CD14-positive monocyte (primary cell): ENCODE results near the gene STIP1. TPM values are rescaled to one million over a fixed set of nuclear protein-coding genes. Genes with fewer than 3 reads are reported as not detected.
A peak's percentile ranks its signal among the peaks of the same experiment; 100 is the strongest.

ENCODE experiments used
- DNase-seq, 3 donors: peaks; one replicate each; pipeline ENCODE4 v3.0.0-alpha.2; 2011 to 2022
- H2AFZ ChIP-seq: 2 replicates; pipeline ENCODE4 v1.6.0; 2012; ENCODE audit warnings: mild to moderate bottlenecking, low read depth, low read length, inconsistent platforms; ENCODE audit not compliant: insufficient read depth, poor library complexity, severe bottlenecking
- H3K27ac ChIP-seq, 2 donors: 1 replicate in 1 of 2; 2 replicates in 1 of 2; pipeline ENCODE4 v1.5.1; 2012 to 2013; ENCODE audit warnings: low read length in 2 of 2, control low read depth in 1 of 2, inconsistent platforms in 1 of 2, low read depth in 1 of 2, mild to moderate bottlenecking in 1 of 2
- H3K27me3 ChIP-seq, 2 donors: one replicate each; pipeline versions ENCODE4 v1.6.0 to v1.6.1; 2011 to 2013; ENCODE audit warnings: low read length in 2 of 2; ENCODE audit not compliant: control insufficient read depth in 2 of 2, insufficient read depth in 2 of 2
- H3K36me3 ChIP-seq, 2 donors: replicated peaks in 1 of 2; 1 replicate in 1 of 2; 2 replicates in 1 of 2; pipeline versions ENCODE4 v1.5.1 to v1.6.1; 2012 to 2013; ENCODE audit warnings: low read length in 2 of 2, control low read depth in 1 of 2, inconsistent platforms in 1 of 2, mild to moderate bottlenecking in 1 of 2; ENCODE audit not compliant: insufficient read depth in 2 of 2, control insufficient read depth in 1 of 2
- H3K4me1 ChIP-seq, 2 donors: 1 replicate in 1 of 2; 2 replicates in 1 of 2; pipeline versions ENCODE4 v1.5.1 to v1.6.1; 2012 to 2013; ENCODE audit warnings: low read length in 2 of 2, control low read depth in 1 of 2, inconsistent platforms in 1 of 2, mild to moderate bottlenecking in 1 of 2, moderate library complexity in 1 of 2; ENCODE audit not compliant: insufficient read depth in 2 of 2, control insufficient read depth in 1 of 2
- H3K4me2 ChIP-seq: replicated peaks from 2 replicates; pipeline ENCODE3; 2012; ENCODE audit warnings: low read length, moderate library complexity, mild to moderate bottlenecking; ENCODE audit not compliant: poor library complexity, severe bottlenecking; ENCODE audit errors: extremely low read depth
- H3K4me3 ChIP-seq, 3 experiments: fragments of 200-600 bp in 1 of 3; sonication (generic) in 1 of 3; replicated peaks in 1 of 3; 1 replicate in 2 of 3; 2 replicates in 1 of 3; pipeline ENCODE4 v1.5.1; 2011 to 2013; ENCODE audit warnings: low read length in 3 of 3, mild to moderate bottlenecking in 3 of 3, control low read depth in 2 of 3, low read depth in 2 of 3, inconsistent platforms in 1 of 3, moderate library complexity in 1 of 3
- H3K79me2 ChIP-seq: 2 replicates; pipeline ENCODE4 v1.6.0; 2012; ENCODE audit warnings: mild to moderate bottlenecking, control low read depth, inconsistent platforms, low read length, moderate library complexity; ENCODE audit not compliant: insufficient read depth
- H3K9ac ChIP-seq: 2 replicates; pipeline ENCODE4 v1.6.0; 2017; ENCODE audit warnings: low read length, mild to moderate bottlenecking; ENCODE audit not compliant: insufficient read depth, poor library complexity, severe bottlenecking
- H3K9me3 ChIP-seq, 2 donors: replicated peaks in 1 of 2; 1 replicate in 1 of 2; 2 replicates in 1 of 2; pipeline versions ENCODE4 v1.5.1 to v1.6.1; 2012 to 2013; ENCODE audit warnings: low read length in 2 of 2, control low read depth in 1 of 2; ENCODE audit not compliant: control insufficient read depth in 1 of 2, insufficient read depth in 1 of 2
- H4K20me1 ChIP-seq: 2 replicates; pipeline ENCODE4 v1.6.0; 2012; ENCODE audit warnings: mild to moderate bottlenecking, low read length, control low read depth, moderate library complexity; ENCODE audit not compliant: insufficient read depth
- H3K27ac Mint-ChIP-seq, 7 donors: one replicate each; pipeline ENCODE4 v1.8.0; 2020; ENCODE audit warnings: mild to moderate bottlenecking in 7 of 7, mixed read lengths in 7 of 7, moderate library complexity in 6 of 7, inconsistent platforms in 2 of 7
- H3K27me3 Mint-ChIP-seq, 3 donors: one replicate each; pipeline ENCODE4 v1.8.0; 2021 to 2022; ENCODE audit warnings: low read depth in 3 of 3, mild to moderate bottlenecking in 3 of 3, mixed read lengths in 3 of 3, moderate library complexity in 3 of 3, inconsistent platforms in 1 of 3
- H3K36me3 Mint-ChIP-seq, 2 donors: one replicate each; pipeline ENCODE4 v1.8.0; 2020; ENCODE audit warnings: mixed read lengths in 2 of 2, inconsistent platforms in 1 of 2, mild to moderate bottlenecking in 1 of 2
- H3K4me1 Mint-ChIP-seq: one replicate; pipeline ENCODE4 v1.8.0; 2020; ENCODE audit warnings: mild to moderate bottlenecking, mixed read lengths
- H3K4me3 Mint-ChIP-seq, 2 donors: one replicate each; pipeline ENCODE4 v1.8.0; 2020; ENCODE audit warnings: mild to moderate bottlenecking in 2 of 2, mixed read lengths in 2 of 2, moderate library complexity in 1 of 2
- H3K9me3 Mint-ChIP-seq, 7 donors: one replicate each; pipeline ENCODE4 v1.8.0; 2020 to 2022; ENCODE audit warnings: mixed read lengths in 7 of 7, mild to moderate bottlenecking in 6 of 7, moderate library complexity in 6 of 7, inconsistent platforms in 2 of 7
- CTCF ChIP-seq: fragments of 200-600 bp; IDR thresholded peaks from one replicate; pipeline ENCODE4 v1.8.0; 2022; ENCODE audit warnings: antibody characterized with exemption, mild to moderate bottlenecking
- WGBS: methylation state at CpG from one replicate; pipeline ENCODE4 v1.1.5; 2013; ENCODE audit warnings: missing lambda C conversion rate; ENCODE audit not compliant: insufficient coverage; 5-methylcytosine and 5-hydroxymethylcytosine counted together
- intact Hi-C, 2 donors: fragments of 100-400 bp; cut with micrococcal nuclease; formaldehyde crosslinking; loops; one replicate each; pipeline versions ENCODE4 v1.15.0 to v1.15.1; 2023
- polyA plus RNA-seq, 3 donors: library from polyadenylated mRNA; depleted of rRNA in 1 of 3; unstranded in 2 of 3; stranded (reverse) in 1 of 3; fragments of 300-500 nt in 2 of 3; fragments of >200 nt in 1 of 3; fragmentation: Illumina TruSeq in 2 of 3; gene quantifications; 1 replicate in 2 of 3; 2 replicates in 1 of 3; pipeline ENCODE4 v1.2.3, GENCODE V29; 2012 to 2021

STIP1 gene
- polyA plus RNA-seq, 3 donors = 44.5 to 52.0 (median 51.1) TPM

GRCh38 chr11:64170419-64170818, 15.6 kb upstream of the STIP1 start:
- peaks cover 0 to 7% of the 10 kb centered on the region in 2 donors for H3K9me3 ChIP-seq
- intact Hi-C loops = no loop called here
- Mint-ChIP-seq H3K9me3 (peaks cover 0 to 7% (median 3%) of the 10 kb centered on the region in 7 donors), H3K4me3 (no peak overlapping the region), H3K36me3 (no peaks in the 10 kb centered on the region), H3K27me3 (peaks cover 2 to 7% (median 3%) of the 10 kb centered on the region in 3 donors), H3K4me1 (peaks cover 3% of the 10 kb centered on the region), H3K27ac (no peak overlapping the region)
- no peaks in the 10 kb centered on the region for H3K27me3 ChIP-seq
- no peak overlapping the region for H2AFZ ChIP-seq
- H3K9ac ChIP-seq = no peak overlapping the region
- no peak overlapping the region for H3K4me2 ChIP-seq
- H3K36me3 ChIP-seq = no peaks in the 10 kb centered on the region
- H3K4me1 ChIP-seq = peaks cover 5 to 12% of the 10 kb centered on the region in 2 donors
- no peaks in the 10 kb centered on the region for H4K20me1 ChIP-seq
- no peak overlapping the region for H3K27ac ChIP-seq
- WGBS = 38% methylated on average over 1 of the region's 4 CpGs
- H3K79me2 ChIP-seq = no peaks in the 10 kb centered on the region
- no peak overlapping the region for H3K4me3 ChIP-seq
- no peak for TF ChIP-seq CTCF
- no peak for DNase-seq

GRCh38 chr11:64173616-64174355, 12.2 kb upstream of the STIP1 start:
- H3K27me3 Mint-ChIP-seq = peaks cover 0 to 6% (median 3%) of the 10 kb centered on the region in 3 donors
- Histone ChIP-seq H3K4me3 (no peak overlapping the region), H2AFZ (no peak overlapping the region), H4K20me1 (no peaks in the 10 kb centered on the region), H3K36me3 (no peaks in the 10 kb centered on the region), H3K79me2 (no peaks in the 10 kb centered on the region), H3K4me2 (no peak overlapping the region), H3K9me3 (peaks cover 0 to 7% of the 10 kb centered on the region in 2 donors), H3K27ac (no peak overlapping the region), H3K4me1 (peaks cover 0 to 4% of the 10 kb centered on the region in 2 donors), H3K27me3 (no peaks in the 10 kb centered on the region), H3K9ac (no peak overlapping the region)
- intact Hi-C loops = no loop called here
- H3K36me3 Mint-ChIP-seq = no peaks in the 10 kb centered on the region
- peaks cover 0 to 7% (median 3%) of the 10 kb centered on the region in 7 donors for H3K9me3 Mint-ChIP-seq
- no peak for TF ChIP-seq CTCF
- peaks cover 12% of the 10 kb centered on the region for H3K4me1 Mint-ChIP-seq
- H3K4me3 Mint-ChIP-seq = no peak overlapping the region
- WGBS = 87% methylated on average over 4 of the region's 4 CpGs
- no peak for DNase-seq
- H3K27ac Mint-ChIP-seq = peak overlapping the region in 1 of 7 donors; percentile 55
